Kasumi-1 (cell line): Measurements from ENCODE around the gene PPP1CC.
"Not testable (repeated sequence)": the region's sequence is repeated elsewhere in the genome, so short reads cannot be mapped to it uniquely, and the experiment has no call there.

Source experiments
- DNase-seq, 2 experiments: peaks; one replicate each; lab custom pipeline; 2025; lab: John Stamatoyannopoulos, UW

The PPP1CC gene

DNA sequence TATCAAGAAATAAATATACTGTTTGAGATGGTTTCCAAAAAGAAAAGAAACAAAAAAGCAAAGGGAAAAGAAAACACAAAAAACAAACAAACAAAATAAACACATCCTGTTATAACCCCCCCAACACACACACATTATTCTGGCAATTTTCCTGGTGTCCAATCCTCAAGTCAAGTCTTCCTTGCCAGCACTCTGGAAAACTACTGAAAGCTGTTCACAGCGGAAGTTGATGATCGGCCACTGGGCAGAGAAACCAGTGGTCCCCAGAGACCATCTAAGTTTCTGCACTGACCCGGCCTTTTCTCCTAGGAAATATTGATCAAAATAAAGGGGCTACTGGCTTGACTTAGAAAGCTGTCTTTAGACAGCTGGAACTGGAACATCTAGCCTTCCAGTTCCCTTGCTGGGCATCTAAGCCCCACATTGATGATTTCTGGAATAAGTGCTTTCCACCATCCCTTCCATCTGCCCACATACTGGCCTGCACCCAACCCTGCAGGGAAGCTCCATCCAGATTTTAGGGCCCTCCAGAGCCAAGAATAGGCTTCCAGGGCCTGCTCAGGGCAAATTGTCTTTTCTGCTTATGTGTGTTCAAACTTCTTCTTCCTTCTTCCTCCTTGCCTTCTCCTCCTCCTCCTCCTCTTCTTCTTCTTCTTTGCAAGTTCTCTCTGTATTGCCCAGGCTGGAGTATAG is 11.6 kb upstream of the PPP1CC start:
- DNase-seq, result no peak

GRCh38 chr12:110750784-110751461 is 8.2 kb upstream of the PPP1CC start:
- DNase-seq, result no peak

GRCh38 chr12:110746550-110746949 is 3.9 kb upstream of the PPP1CC start:
- no peak for DNase-seq

DNA sequence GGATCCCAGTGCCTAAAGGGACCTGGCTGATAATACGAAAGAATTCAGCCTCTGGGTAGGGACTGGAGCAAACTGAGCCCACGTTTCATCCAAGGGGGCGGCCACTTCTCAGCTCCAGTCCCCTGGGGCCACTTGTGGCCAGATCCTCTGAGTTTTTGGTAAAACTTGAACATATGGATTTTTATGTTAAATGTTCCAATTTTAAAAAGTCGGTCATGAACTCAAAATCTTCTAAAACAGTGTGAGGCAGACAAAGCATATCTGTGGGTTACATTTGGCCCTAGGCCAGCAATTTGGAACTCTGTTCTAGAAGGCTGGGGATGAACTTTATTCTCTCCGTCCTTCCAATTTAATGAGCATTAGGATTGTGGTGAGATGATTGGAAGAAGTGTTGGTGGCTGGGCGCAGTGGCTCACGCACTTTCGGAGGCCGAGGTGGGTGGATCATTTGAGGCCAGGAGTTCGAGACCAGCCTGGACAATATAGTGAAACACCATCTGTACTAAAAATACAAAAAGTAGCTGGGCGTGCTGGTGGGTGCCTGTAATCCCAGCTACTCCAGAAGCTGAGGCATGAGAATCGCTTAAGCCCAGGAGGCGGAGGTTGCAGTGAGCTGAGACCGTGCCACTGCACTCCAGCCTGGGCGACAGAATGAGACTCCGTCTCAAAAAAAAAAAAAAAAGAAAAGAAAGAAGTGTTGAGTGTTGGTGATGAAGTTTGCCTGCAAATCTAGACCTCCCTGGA is 3.0 kb upstream of the PPP1CC start:
- DNase-seq, result no peak

DNA sequence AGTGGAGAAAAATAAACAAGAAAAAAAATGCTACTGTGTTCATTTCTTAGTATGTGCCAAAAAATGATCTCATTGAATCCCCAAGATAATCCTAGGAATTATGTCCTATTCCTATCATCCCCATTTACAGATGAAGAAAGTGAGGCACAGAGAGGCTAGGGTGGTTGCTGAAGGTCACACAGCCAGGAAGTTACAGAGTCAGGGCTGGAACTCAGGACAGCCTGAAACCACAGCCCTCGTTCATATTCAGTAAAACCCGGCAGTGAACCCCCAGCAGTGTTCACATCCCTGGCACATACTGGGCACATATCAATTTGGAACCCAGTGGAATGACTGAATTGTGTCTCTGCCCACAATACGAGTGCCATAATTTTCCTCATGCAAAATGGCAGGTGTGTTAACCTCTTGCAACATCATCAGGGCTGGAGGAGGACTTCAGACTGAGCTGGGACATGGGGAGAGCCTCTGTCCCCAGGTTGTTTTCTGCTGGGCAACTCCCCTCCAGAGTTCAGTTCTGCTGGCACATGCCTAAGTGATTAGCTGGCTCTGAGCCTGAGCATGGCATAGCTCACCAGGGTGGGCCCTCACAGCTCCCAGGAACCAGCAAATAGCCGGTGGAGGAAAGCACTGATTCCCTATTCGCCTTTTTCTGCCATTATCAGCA is 2.0 kb upstream of the PPP1CC start:
- no peak for DNase-seq

DNA sequence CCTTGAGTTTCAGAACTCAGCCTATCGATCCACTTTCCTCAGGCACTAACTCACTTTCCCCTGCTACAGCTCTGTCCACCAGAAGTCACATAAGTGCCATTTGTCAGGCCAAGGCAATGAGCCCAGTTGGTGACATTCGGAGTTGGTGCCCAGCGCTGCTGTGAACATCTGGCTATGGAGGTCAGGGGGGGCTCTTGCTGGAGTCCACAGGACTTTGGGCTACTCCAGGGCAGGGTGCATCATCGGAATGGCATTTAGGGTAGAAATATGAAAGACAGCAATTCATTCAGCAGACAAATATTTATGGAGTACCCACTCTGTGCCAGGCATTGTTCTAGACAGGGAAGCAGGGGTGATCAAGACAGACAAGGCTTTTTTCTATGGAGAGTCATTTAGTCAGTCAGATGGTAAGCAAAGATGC is 1.5 kb upstream of the PPP1CC start:
- no peak for DNase-seq

DNA sequence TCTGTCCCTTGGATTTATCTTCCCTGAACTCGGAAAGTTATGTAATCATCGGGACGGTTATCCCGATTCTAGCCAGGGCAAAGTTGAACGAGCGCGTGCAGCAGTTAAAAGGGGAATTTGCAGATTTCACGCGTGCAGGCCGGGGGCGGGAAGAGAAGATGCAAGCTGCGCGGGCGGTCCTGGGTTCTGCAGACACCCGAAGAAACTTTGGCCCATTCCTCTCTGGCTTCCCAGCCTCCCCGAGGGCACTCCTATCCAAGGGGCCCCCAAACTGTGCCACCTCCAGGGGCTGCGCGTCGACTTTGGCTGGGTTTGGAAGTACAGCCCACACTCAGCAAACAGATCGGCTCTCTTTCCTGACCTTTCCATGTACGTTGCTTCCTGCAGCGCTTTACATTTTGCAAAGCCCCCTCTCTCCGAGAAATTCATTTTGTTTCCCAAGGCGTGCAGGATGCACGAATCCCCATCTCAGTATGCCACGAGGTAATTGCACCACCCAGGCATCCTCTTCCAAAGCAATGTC is 941 bp upstream of the PPP1CC start:
- DNase-seq, result peak; percentile 50 to 60

GRCh38 chr12:110742096-110742717 is 484 bp downstream of the PPP1CC start:
- DNase-seq, result no peak

GRCh38 chr12:110741341-110742095 is 1.2 kb downstream of the PPP1CC start:
- DNase-seq, result peak; percentile 30 to 44

- no peak for DNase-seq
These were observed 2.8 kb downstream of the PPP1CC start for GRCh38 chr12:110739894-110740293.

DNA sequence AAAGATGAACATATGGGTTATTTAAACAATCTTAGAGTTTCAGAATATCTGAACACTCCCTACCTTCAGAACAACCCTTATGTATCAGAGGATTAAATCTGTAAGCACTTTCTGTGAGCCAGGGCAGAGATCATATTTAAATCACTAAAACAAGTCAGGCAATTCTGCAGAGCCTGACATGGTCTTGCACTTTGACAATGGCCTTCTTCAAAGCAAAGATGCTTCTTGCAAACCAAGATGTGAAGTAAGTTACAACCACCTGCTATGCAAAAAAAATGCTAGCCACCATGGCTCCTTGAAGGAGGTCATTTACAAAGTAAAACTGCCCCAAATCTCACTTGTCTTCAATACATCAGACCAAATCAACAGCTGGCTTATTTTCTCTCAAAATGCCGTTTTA is 3.2 kb downstream of the PPP1CC start:
- no peak for DNase-seq

GRCh38 chr12:110737532-110737931 is 5.2 kb downstream of the PPP1CC start:
- no peak for DNase-seq

DNA sequence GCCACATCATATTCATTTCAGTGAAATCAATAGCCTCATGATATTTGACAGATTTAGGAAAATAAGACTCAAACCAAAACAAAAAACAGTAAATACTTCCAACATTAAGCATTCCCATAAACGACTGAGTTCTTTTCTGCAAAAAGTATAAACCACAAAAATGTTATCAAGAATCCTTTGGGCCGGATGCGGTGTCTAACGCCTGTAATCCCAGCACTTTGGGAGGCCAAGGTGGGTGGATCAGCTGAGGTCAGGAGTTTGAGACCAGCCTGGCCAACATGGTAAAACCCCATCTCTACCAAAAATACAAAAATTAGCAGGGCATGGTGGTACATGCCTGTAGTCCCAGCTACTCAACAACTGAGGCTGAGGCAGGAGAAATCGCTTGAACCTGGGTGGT is 5.7 kb downstream of the PPP1CC start:
- DNase-seq, result not testable (repeated sequence)

DNA sequence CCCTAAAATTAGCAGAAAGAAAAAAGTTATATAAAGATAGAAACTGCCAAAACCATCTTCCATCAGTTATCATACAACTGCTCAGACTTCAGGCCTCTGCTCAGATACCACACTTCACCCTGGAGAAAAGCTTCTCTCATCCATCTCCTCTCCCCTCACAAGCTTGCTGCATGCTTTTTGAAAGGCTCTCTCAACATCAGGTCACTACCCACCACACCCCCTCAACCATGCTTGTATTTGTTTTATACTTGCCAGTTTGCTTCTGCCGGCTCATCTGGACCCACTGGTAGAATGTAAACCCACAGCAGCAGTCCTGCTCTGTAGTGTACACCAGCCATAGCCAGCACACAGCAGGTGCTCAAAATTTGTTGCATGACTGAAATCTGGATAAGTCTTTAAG is 8.8 kb downstream of the PPP1CC start:
- DNase-seq, result no peak

DNA sequence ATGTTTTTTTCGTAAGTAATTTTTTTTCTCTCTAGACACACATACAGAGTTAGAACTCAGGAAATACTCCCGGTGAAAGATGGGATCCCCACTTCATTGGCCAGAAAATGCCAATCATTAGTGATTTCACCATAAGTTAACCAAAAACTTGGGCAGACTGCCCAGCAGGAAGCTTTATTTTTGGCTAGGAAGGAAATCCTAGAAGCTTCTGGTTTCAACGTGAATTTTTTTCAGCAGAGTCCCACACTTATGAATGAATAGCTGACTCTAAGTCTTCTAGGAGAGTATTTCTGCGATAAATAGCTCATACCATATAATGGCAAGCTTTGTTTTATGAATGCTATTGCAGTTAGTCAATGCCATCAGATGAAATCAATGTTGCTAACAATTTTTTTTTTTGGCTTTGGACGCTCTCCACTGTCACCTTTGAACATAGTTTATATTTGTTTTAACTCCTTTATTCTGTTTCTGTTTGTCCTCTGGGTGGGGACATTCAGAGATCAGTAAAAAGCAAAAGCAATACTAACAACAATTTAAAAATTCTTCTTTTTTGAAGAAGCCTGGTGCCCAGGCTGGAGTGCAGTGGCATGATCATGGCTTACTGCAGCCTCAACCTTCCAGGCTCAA is 9.5 kb downstream of the PPP1CC start:
- no peak for DNase-seq

- no peak for DNase-seq
These were observed 10.1 kb downstream of the PPP1CC start for GRCh38 chr12:110732572-110732971.

DNA sequence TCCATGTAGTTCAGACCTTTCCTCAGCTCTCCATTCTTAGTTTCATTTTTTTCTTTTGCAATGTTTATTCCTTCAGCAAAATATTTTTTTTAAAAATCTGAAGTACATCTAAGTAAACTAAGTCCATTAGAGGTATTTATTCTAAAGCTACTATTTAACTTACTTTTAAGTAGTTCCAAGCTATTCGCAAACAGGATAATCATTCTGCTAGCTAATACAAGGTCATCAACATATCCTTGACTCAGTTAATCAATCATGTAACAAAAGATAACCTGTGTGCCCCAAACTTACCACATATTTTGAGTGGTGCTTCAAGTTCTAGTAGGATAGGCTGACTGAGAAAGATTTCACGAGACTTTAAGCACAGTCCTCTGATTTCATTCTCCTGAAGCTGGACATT is 11.2 kb downstream of the PPP1CC start:
- no peak for DNase-seq

DNA sequence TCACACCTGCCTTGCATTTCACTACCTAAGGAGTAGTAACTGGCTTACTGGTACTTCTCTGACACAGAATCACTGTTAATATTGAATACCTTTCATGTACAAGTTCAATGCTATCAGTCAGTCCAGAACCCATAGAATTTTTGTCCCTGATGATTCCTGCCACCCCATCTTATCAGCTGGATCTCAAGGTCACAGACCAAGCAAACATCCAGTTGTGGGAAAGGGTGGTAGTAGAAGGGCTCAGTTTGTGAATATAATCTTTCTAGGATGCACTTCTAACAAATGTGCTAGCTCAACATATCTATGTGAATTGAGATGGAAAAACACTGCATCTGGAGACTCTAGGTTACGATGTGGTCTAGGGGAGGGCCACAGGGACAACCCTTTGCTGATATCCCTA is 14.1 kb downstream of the PPP1CC start:
- DNase-seq, result no peak

GRCh38 chr12:110726708-110727369 is 15.9 kb downstream of the PPP1CC start:
- no peak for DNase-seq

DNA sequence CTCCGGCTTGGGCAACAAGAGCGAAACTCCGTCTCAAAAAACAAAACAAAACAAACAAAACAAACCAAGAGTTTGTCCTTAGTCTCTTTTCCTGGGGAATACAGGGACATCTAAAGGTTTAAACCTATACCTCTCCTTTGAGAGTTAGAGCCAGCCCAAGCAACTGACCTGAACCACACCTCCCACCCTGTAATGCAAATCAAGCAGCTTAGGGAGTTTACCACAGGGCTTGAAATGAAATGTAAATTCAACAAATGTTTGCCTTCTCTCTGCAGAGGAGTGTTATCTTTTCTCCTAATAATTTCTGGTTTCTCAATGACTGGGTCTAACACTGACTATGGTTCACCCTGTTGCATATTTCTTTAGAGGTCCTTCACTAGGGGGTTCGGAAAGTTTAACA is 16.7 kb downstream of the PPP1CC start:
- no peak for DNase-seq
